Chondrocyte (in vitro differentiated cells): Measurements from ENCODE around the gene TBC1D7. TPM values are rescaled to one million over a fixed set of nuclear protein-coding genes. Genes with fewer than 3 reads are reported as not detected.

Experiments
- DNase-seq: peaks from one replicate; pipeline ENCODE4 v3.0.0; 2021; ENCODE audit warnings: mixed read lengths, low spot score
- H3K27ac Mint-ChIP-seq: one replicate; pipeline ENCODE4 v1.8.0; 2021; ENCODE audit warnings: mild to moderate bottlenecking, moderate library complexity, mixed read lengths; ENCODE audit not compliant: unreplicated experiment
- H3K27me3 Mint-ChIP-seq: 2 replicates; pipeline ENCODE4 v1.8.0; 2021; ENCODE audit warnings: low read depth, mixed read lengths
- H3K36me3 Mint-ChIP-seq: 2 replicates; pipeline ENCODE4 v1.8.0; 2021; ENCODE audit warnings: low read depth, mixed read lengths
- H3K4me1 Mint-ChIP-seq: 2 replicates; pipeline ENCODE4 v1.8.0; 2021; ENCODE audit warnings: low read depth, mild to moderate bottlenecking, mixed read lengths
- H3K4me3 Mint-ChIP-seq: one replicate; pipeline ENCODE4 v1.8.0; 2021; ENCODE audit warnings: mild to moderate bottlenecking, moderate library complexity, mixed read lengths; ENCODE audit not compliant: unreplicated experiment
- H3K9me3 Mint-ChIP-seq: 2 replicates; pipeline ENCODE4 v1.8.0; 2021; ENCODE audit warnings: low read depth, mixed read lengths
- CTCF ChIP-seq: fragments of 200-600 bp; sonication (generic); IDR thresholded peaks from 2 replicates; pipeline ENCODE4 v1.5.0; 2021; ENCODE audit warnings: antibody characterized with exemption, mild to moderate bottlenecking, moderate library complexity
- total RNA-seq: library from RNA; stranded (reverse); gene quantifications from 3 replicates; pipeline ENCODE4 v1.2.1, GENCODE V29; 2021

The TBC1D7 gene
- total RNA-seq, 1 donor from 2014 or later = 19.4 TPM

DNA sequence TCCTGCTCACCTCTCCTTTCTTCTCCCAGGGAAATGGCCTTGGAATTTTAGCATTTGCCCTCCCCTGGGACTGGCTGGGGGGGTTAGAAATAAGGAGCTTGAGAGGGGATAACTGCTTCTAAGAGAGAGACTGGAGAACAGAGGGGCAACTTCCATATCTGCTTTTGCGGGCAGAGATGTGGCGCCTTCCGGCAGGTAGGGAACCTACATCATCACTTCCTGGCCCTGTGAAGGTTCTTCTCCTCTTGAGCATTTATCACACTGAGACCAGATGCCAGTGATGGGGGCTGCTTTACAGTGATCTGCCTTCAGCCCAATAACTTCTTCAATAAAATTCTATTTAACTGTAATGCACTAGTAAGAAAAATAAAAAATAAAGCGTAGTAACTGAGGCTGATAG, 48.1 kb downstream of the TBC1D7 start:
- Mint-ChIP-seq H3K9me3 (no peaks in the 10 kb centered on the region), H3K36me3 (no peaks in the 10 kb centered on the region), H3K4me3 (no peak overlapping the region), H3K27ac (no peak overlapping the region), H3K27me3 (no peaks in the 10 kb centered on the region), H3K4me1 (no peaks in the 10 kb centered on the region)
- no peak for TF ChIP-seq CTCF
- no peak for DNase-seq

GRCh38 chr6:13278991-13279390, 49.3 kb downstream of the TBC1D7 start:
- no peaks in the 10 kb centered on the region for H3K9me3 Mint-ChIP-seq
- no peaks in the 10 kb centered on the region for H3K4me1 Mint-ChIP-seq
- DNase-seq = no peak
- H3K36me3 Mint-ChIP-seq = no peaks in the 10 kb centered on the region
- no peak overlapping the region for H3K4me3 Mint-ChIP-seq
- no peaks in the 10 kb centered on the region for H3K27me3 Mint-ChIP-seq
- no peak for TF ChIP-seq CTCF
- H3K27ac Mint-ChIP-seq = no peak overlapping the region

DNA sequence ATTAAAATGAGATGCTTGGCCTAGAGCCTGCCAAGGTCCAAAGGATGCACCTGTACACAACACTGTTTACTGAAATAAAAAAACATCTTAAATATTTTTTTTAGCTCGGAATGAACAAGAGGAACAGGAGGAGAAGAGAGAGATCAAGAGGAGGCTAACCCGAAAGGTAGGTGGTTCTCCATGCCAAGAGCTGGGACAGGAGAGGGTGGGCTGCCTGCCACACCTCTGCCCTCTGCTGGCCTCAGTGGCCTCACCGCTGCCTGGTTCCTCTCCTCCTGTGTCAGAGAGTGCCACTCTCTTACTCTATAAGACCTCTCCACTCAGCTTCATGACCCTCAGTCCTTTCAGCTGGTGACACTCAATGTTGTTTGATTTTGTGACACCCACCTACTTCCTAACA, 50.2 kb downstream of the TBC1D7 start:
- no peak for TF ChIP-seq CTCF
- no peak for DNase-seq
- Mint-ChIP-seq H3K9me3 (no peaks in the 10 kb centered on the region), H3K4me3 (no peak overlapping the region), H3K4me1 (no peaks in the 10 kb centered on the region), H3K27me3 (no peaks in the 10 kb centered on the region), H3K36me3 (no peaks in the 10 kb centered on the region), H3K27ac (no peak overlapping the region)

- Mint-ChIP-seq H3K4me1 (no peaks in the 10 kb centered on the region), H3K9me3 (no peaks in the 10 kb centered on the region), H3K27me3 (no peaks in the 10 kb centered on the region), H3K4me3 (no peak overlapping the region), H3K36me3 (no peaks in the 10 kb centered on the region), H3K27ac (no peak overlapping the region)
- no peak for TF ChIP-seq CTCF
- DNase-seq = no peak
Observed at GRCh38 chr6:13277231-13277630, 51.1 kb downstream of the TBC1D7 start.

GRCh38 chr6:13275435-13275989, 52.8 kb downstream of the TBC1D7 start:
- DNase-seq = no peak
- no peaks in the 10 kb centered on the region for H3K27me3 Mint-ChIP-seq
- H3K4me3 Mint-ChIP-seq = no peak overlapping the region
- TF ChIP-seq CTCF = no peak
- H3K4me1 Mint-ChIP-seq = no peaks in the 10 kb centered on the region
- no peaks in the 10 kb centered on the region for H3K9me3 Mint-ChIP-seq
- no peaks in the 10 kb centered on the region for H3K36me3 Mint-ChIP-seq
- no peak overlapping the region for H3K27ac Mint-ChIP-seq
